Neural cell (in vitro differentiated cells): Measurements from ENCODE around the gene SPNS1. TPM values are rescaled to one million over a fixed set of nuclear protein-coding genes. Genes with fewer than 3 reads are reported as not detected.

Source experiments
- H2AFZ ChIP-seq: fragments of 200-600, 300-800 bp; sonication (generic), shearing (Covaris generic); 2 replicates; pipeline ENCODE4 v1.6.0; 2014; ENCODE audit warnings: low read depth, mild to moderate bottlenecking, antibody characterized with exemption, low read length, moderate library complexity
- H3F3A ChIP-seq: fragments of 200-600 bp; shearing (Covaris generic); 2 replicates; pipeline ENCODE4 v1.6.1; 2016; ENCODE audit warnings: mild to moderate bottlenecking, moderate library complexity, mixed read lengths, antibody characterized with exemption, low read length; ENCODE audit not compliant: insufficient read depth, poor library complexity, severe bottlenecking
- H3K27ac ChIP-seq: fragments of 200-600, 300-800 bp; sonication (generic), shearing (Covaris generic); 2 replicates; pipeline ENCODE4 v1.5.1; 2014; ENCODE audit warnings: mild to moderate bottlenecking, low read length, moderate library complexity
- H3K27me3 ChIP-seq: fragments of 300-800, 200-600 bp; sonication (generic), shearing (Covaris generic); 2 replicates; pipeline ENCODE4 v1.6.0; 2014; ENCODE audit warnings: mild to moderate bottlenecking, low read depth, low read length, moderate library complexity; ENCODE audit not compliant: insufficient read depth
- H3K36me3 ChIP-seq: fragments of 300-800, 200-600 bp; sonication (generic), shearing (Covaris generic); 2 replicates; pipeline ENCODE4 v1.5.1; 2014; ENCODE audit warnings: mild to moderate bottlenecking, antibody characterized with exemption, low read length, moderate library complexity; ENCODE audit not compliant: insufficient read depth
- H3K4me2 ChIP-seq: fragments of 300-800, 200-600 bp; sonication (generic), shearing (Covaris generic); 2 replicates; pipeline ENCODE4 v1.6.0; 2014; ENCODE audit warnings: mild to moderate bottlenecking, low read length
- H3K4me3 ChIP-seq: fragments of 300-800, 200-600 bp; sonication (generic), shearing (Covaris generic); 2 replicates; pipeline ENCODE4 v1.5.1; 2014; ENCODE audit warnings: mild to moderate bottlenecking, low read length, moderate library complexity
- H3K79me2 ChIP-seq: fragments of 200-600 bp; shearing (Covaris generic); replicated peaks from 2 replicates; pipeline ENCODE4 v1.6.0; 2014; ENCODE audit warnings: mild to moderate bottlenecking, low read length, moderate library complexity; ENCODE audit not compliant: insufficient read depth
- H3K9ac ChIP-seq: fragments of 300-800, 200-600 bp; sonication (generic), shearing (Covaris generic); 2 replicates; pipeline ENCODE4 v1.6.1; 2016; ENCODE audit warnings: mild to moderate bottlenecking, low read length, mixed read lengths
- H3K9me2 ChIP-seq: fragments of 200-600 bp; shearing (Covaris generic); 2 replicates; pipeline ENCODE4 v1.6.1; 2016; ENCODE audit warnings: mild to moderate bottlenecking, low read length, mixed read lengths; ENCODE audit not compliant: insufficient read depth
- H3K9me3 ChIP-seq: fragments of 200-600, 300-800 bp; sonication (generic), shearing (Covaris generic); 2 replicates; pipeline ENCODE4 v1.6.1; 2016; ENCODE audit warnings: mild to moderate bottlenecking, mixed run types, low read length, moderate library complexity, mixed read lengths
- H4K20me1 ChIP-seq: fragments of 200-600 bp; shearing (Covaris generic); 2 replicates; pipeline ENCODE4 v1.6.1; 2016; ENCODE audit warnings: mild to moderate bottlenecking, mixed run types; ENCODE audit not compliant: insufficient read depth
- EP300 ChIP-seq: fragments of 450-650 bp; conservative IDR thresholded peaks from 2 replicates; pipeline ENCODE4 v1.6.1; 2014; ENCODE audit warnings: antibody characterized with exemption, mild to moderate bottlenecking, moderate library complexity; ENCODE audit not compliant: poor library complexity, severe bottlenecking
- EZH2 ChIP-seq: fragments of 200-600, 300-800 bp; shearing (Covaris generic), sonication (generic); IDR thresholded peaks from 2 replicates; pipeline ENCODE4 v1.6.1; 2014; ENCODE audit warnings: antibody characterized with exemption, low read length, borderline replicate concordance, mild to moderate bottlenecking; ENCODE audit not compliant: insufficient read depth, poor library complexity, severe bottlenecking
- MXI1 ChIP-seq: fragments of 450-650 bp; conservative IDR thresholded peaks from 2 replicates; pipeline ENCODE4 v1.6.1; 2014; ENCODE audit warnings: antibody characterized with exemption, mild to moderate bottlenecking; ENCODE audit not compliant: poor library complexity, severe bottlenecking
- POLR2AphosphoS5 ChIP-seq: IDR thresholded peaks from 2 replicates; pipeline ENCODE4 v1.6.1; 2012
- RAD21 ChIP-seq: fragments of 450-650 bp; conservative IDR thresholded peaks from 2 replicates; pipeline ENCODE4 v1.6.1; 2014; ENCODE audit warnings: antibody characterized with exemption, mild to moderate bottlenecking, moderate library complexity
- SMC3 ChIP-seq: fragments of 450-650 bp; conservative IDR thresholded peaks from 2 replicates; pipeline ENCODE4 v1.6.1; 2014; ENCODE audit warnings: antibody characterized with exemption, mild to moderate bottlenecking, moderate library complexity; ENCODE audit not compliant: poor library complexity
- TAF1 ChIP-seq: IDR thresholded peaks from 2 replicates; pipeline ENCODE4 v1.6.1; 2012; ENCODE audit warnings: low read depth
- polyA plus RNA-seq: library from polyadenylated mRNA; depleted of rRNA; stranded (reverse); fragments of >200 nt; gene quantifications from 2 replicates; pipeline ENCODE4 v1.2.3, GENCODE V29; 2014
- TF ChIP-seq, protein P1 (sequence below): fragments of 450-650 bp; IDR thresholded peaks from 2 replicates; pipeline ENCODE4 v1.5.1; 2014; ENCODE audit warnings: antibody characterized with exemption, mild to moderate bottlenecking, moderate library complexity; ENCODE audit not compliant: poor library complexity, severe bottlenecking
- TF ChIP-seq, protein P2 (sequence below): IDR thresholded peaks from 2 replicates; pipeline ENCODE4 v1.6.1; 2012; ENCODE audit warnings: borderline replicate concordance

The SPNS1 gene
- polyA plus RNA-seq, 1 donor from 2014 or later: 41.6 TPM

DNA sequence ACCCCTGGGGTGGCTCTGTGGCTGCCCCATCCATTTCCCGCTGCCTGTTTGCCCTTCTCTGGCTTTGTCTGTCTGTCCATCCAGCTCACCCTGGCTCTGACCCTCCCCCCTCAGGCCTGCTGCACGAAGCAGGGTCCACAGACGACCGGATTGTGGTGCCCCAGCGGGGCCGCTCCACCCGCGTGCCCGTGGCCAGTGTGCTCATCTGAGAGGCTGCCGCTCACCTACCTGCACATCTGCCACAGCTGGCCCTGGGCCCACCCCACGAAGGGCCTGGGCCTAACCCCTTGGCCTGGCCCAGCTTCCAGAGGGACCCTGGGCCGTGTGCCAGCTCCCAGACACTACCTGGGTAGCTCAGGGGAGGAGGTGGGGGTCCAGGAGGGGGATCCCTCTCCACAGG, 9.5 kb downstream of the SPNS1 start:
- Histone ChIP-seq H3K4me3 (no peak overlapping the region), H3F3A (no peaks in the 10 kb centered on the region), H3K9me3 (no peaks in the 10 kb centered on the region), H3K36me3 (no peaks in the 10 kb centered on the region), H2AFZ (no peak overlapping the region), H4K20me1 (no peaks in the 10 kb centered on the region), H3K79me2 (no peaks in the 10 kb centered on the region), H3K4me2 (no peak overlapping the region), H3K27me3 (no peaks in the 10 kb centered on the region), H3K27ac (no peak overlapping the region), H3K9ac (no peak overlapping the region), H3K9me2 (no peaks in the 10 kb centered on the region)
- no peak for TF ChIP-seq POLR2AphosphoS5
- no peak for TF ChIP-seq RAD21
- TF ChIP-seq, protein P1, sequence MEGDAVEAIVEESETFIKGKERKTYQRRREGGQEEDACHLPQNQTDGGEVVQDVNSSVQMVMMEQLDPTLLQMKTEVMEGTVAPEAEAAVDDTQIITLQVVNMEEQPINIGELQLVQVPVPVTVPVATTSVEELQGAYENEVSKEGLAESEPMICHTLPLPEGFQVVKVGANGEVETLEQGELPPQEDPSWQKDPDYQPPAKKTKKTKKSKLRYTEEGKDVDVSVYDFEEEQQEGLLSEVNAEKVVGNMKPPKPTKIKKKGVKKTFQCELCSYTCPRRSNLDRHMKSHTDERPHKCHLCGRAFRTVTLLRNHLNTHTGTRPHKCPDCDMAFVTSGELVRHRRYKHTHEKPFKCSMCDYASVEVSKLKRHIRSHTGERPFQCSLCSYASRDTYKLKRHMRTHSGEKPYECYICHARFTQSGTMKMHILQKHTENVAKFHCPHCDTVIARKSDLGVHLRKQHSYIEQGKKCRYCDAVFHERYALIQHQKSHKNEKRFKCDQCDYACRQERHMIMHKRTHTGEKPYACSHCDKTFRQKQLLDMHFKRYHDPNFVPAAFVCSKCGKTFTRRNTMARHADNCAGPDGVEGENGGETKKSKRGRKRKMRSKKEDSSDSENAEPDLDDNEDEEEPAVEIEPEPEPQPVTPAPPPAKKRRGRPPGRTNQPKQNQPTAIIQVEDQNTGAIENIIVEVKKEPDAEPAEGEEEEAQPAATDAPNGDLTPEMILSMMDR: no peak
- no peak for TF ChIP-seq EP300
- TF ChIP-seq, protein P2, sequence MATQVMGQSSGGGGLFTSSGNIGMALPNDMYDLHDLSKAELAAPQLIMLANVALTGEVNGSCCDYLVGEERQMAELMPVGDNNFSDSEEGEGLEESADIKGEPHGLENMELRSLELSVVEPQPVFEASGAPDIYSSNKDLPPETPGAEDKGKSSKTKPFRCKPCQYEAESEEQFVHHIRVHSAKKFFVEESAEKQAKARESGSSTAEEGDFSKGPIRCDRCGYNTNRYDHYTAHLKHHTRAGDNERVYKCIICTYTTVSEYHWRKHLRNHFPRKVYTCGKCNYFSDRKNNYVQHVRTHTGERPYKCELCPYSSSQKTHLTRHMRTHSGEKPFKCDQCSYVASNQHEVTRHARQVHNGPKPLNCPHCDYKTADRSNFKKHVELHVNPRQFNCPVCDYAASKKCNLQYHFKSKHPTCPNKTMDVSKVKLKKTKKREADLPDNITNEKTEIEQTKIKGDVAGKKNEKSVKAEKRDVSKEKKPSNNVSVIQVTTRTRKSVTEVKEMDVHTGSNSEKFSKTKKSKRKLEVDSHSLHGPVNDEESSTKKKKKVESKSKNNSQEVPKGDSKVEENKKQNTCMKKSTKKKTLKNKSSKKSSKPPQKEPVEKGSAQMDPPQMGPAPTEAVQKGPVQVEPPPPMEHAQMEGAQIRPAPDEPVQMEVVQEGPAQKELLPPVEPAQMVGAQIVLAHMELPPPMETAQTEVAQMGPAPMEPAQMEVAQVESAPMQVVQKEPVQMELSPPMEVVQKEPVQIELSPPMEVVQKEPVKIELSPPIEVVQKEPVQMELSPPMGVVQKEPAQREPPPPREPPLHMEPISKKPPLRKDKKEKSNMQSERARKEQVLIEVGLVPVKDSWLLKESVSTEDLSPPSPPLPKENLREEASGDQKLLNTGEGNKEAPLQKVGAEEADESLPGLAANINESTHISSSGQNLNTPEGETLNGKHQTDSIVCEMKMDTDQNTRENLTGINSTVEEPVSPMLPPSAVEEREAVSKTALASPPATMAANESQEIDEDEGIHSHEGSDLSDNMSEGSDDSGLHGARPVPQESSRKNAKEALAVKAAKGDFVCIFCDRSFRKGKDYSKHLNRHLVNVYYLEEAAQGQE: no peak

DNA sequence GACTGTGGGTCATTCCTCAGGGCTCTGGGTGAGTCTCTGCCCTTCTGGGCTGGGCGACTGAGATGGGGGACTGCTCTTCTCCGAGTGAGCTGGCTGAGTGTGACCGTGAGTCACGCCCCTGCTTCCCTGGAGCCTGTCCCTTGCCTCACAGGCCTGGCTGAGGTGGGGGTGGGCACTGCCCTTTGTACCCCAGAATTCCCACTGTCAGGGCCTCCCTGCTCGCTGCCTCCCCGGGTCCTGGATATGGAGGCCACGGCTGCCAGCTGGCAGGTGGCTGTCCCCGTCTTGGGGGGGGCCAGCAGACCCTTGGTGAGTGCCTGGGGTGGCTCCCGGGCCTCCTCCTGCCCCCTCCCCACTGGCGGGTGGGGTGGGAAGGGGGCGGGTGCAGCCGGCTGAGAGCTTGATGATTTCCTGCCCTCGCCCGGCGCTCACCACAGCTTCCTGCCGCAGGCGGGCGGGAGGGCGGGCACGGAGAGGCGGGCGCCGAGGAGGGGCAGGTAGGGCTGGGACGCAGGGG, 10.1 kb downstream of the SPNS1 start, which contains the start of gene LAT:
TSS of gene LAT (plus strand) at position 434 of the 517 bp plus-strand sequence. CDS start 366 bp downstream, outside the sequence.
- H3K9me3 ChIP-seq: no peaks in the 10 kb centered on the region
- H3K79me2 ChIP-seq: no peaks in the 10 kb centered on the region
- H3K9ac ChIP-seq: no peak within 1 kb of the TSS
- no peak within 1 kb of the TSS for H2AFZ ChIP-seq
- H3K4me2 ChIP-seq: no peak within 1 kb of the TSS
- no peaks in the 10 kb centered on the region for H3K27me3 ChIP-seq
- TF ChIP-seq, protein P2: no peak
- TF ChIP-seq EZH2 (no peak), RAD21 (no peak), EP300 (no peak), POLR2AphosphoS5 (no peak), SMC3 (no peak), TAF1 (no peak), MXI1 (no peak)
- TF ChIP-seq, protein P1: no peak
- no peaks in the 10 kb centered on the region for H4K20me1 ChIP-seq
- H3K9me2 ChIP-seq: no peaks in the 10 kb centered on the region
- H3K36me3 ChIP-seq: no peaks in the 10 kb centered on the region
- H3F3A ChIP-seq: no peaks in the 10 kb centered on the region
- H3K4me3 ChIP-seq: no peak within 1 kb of the TSS
- H3K27ac ChIP-seq: no peak within 1 kb of the TSS
